GM19099 (cell line): ENCODE data around the gene CRBN.

Source experiments
- POLR2A ChIP-seq: IDR thresholded peaks from 3 replicates; pipeline ENCODE4 v1.6.1; 2011; ENCODE audit warnings: low read depth; ENCODE audit not compliant: insufficient read length; ENCODE audit errors: extremely low read depth

CRBN gene

DNA sequence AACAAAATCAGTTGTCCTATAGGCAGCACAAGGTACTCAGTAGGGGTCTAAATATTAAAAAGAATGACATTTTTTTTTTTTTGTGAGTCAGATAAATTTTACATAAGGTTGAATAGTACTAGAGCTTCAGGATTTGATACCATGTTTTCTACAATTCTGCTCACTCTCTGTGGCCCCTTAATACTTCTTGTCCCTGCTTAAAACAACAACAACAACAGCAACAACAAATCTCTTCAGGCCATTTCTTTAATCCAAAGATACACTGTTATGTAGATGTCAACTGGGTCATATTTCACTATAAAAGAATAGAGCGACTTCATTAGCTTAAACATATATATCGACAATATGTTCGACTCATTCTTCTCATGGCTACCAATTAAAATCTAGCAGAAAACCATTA is 72.3 kb downstream of the CRBN start:
- no peak for TF ChIP-seq POLR2A

DNA sequence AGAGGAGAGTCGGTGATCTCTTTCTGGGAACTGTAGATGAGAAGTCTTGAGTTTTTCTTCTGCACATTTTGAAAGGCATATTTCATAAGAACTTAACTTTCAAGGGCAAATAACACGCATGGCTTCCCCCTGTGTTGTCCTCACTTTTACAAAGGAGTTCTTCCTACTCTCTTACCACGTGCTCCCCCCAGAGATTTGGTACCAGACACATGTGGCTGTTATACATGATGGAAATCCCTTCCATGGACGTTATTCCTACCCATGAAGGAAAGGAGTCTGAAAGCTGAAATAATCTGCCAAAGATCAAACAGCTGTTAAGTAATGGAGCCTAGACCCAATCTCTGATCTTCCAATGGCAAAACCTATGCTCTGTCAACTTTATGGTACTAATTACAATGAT is 73.7 kb downstream of the CRBN start:
- TF ChIP-seq POLR2A = no peak

DNA sequence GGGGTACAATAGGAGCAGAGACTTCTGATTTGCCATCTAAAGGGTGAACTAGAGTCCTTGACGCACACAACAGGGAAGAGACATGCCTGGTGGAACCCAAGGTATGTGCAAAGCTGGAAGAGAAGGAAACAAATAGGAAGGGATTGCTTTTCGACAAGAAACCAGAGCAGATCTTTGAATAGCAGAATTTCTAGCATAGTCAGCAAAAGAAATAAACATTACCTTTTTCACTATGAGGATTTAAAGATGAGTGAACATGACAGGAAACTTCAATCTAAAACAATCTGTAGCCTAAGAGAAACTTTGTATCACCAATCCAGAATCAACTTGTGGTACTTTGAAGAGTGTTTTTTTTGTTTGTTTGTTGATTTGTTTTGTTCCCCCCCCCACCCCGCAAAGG is 74.2 kb downstream of the CRBN start:
- no peak for TF ChIP-seq POLR2A

DNA sequence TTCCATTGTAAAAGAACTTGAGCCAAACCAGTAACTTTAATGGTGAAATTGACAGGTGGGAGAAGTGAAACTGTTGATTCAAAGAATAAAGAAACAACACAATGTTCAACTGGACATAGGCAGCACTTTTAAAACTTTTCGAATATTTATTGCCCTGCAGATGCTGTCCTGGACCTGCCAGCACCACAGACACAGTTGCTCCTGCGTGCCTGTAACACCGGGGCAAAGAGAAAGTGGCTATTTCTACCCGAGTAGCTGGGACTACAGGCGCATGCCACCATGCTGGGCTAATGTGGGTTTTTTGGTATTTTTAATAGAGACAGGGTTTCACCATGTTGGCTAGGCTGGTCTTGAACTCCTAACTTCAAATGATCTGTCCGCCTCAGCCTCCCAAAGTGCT is 76.7 kb downstream of the CRBN start:
- no peak for TF ChIP-seq POLR2A

DNA sequence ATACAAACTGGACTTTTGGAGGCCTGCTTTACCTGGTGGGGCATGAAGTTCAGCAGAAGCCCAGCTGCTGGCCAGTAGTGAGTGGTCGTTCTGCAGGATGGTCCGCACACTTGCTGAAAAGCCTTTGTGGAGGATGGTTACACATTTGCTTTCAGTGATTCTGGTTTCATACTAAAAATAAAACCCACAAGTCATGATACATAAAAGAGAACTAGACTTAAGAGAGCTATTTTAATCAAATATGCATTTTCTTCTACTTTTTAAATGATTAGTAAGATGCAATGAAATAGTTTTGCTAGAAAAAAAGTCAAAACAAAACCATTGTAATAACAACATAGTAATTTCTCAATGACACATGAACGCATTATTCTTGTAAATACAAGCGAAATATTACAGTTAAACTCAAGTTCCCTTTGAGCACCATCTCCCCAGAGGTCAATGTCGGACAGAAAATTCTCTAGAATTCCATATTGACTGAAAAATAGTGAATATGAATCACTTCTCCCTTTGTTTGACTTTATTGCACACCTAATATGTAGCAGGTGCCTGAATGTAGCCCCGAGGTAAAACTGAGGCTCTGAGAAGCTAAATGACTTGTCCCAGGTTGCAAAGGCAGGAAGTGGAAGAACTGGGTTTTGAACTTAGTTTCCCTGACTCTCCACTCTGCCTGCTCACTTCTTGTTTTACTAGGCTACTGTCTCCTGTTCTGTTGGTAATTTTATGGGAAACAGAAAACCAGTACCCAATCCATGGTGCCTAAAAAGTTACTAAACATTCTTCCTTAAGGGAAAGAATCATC is 77.6 kb downstream of the CRBN start:
- TF ChIP-seq POLR2A = no peak
